Measurements from ENCODE around the gene NSD2.
A peak's percentile ranks its signal among the peaks of the same experiment; 100 is the strongest.
"Not testable (repeated sequence)": the region's sequence is repeated elsewhere in the genome, so short reads cannot be mapped to it uniquely, and the experiment has no call there.

The NSD2 gene

GRCh38 chr4:1835836-1836235, 35.4 kb upstream of the NSD2 start:
- not testable (repeated sequence) for H3K4me3 Mint-ChIP-seq
- H3K36me3 Mint-ChIP-seq: peaks cover 59% of the 10 kb centered on the region

GRCh38 chr4:1836650-1837049, 34.5 kb upstream of the NSD2 start:
- no peaks in the 10 kb centered on the region for H3K9me3 Mint-ChIP-seq
- H3K27ac Mint-ChIP-seq: no peak overlapping the region
- no peak overlapping the region for H3K4me3 Mint-ChIP-seq
- H3K4me1 Mint-ChIP-seq: peaks cover 22% of the 10 kb centered on the region
- ATAC-seq: no peak
- no peaks in the 10 kb centered on the region for H3K27me3 Mint-ChIP-seq
- peaks cover 60% of the 10 kb centered on the region for H3K36me3 Mint-ChIP-seq

More at GRCh38 chr4:1835836-1836235, 35.4 kb upstream of the NSD2 start:
- ATAC-seq, H3K9me3 Mint-ChIP-seq, H3K27me3 Mint-ChIP-seq, H3K27ac Mint-ChIP-seq: not testable (repeated sequence)
- peaks cover 25% of the 10 kb centered on the region for H3K4me1 Mint-ChIP-seq

GRCh38 chr4:1837069-1837468, 34.1 kb upstream of the NSD2 start:
- Mint-ChIP-seq H3K9me3 (no peaks in the 10 kb centered on the region), H3K27me3 (no peaks in the 10 kb centered on the region), H3K4me1 (peaks cover 22% of the 10 kb centered on the region), H3K27ac (no peak overlapping the region), H3K36me3 (peaks cover 59% of the 10 kb centered on the region), H3K4me3 (no peak overlapping the region)
- no peak for ATAC-seq

- H3K4me3 Mint-ChIP-seq: no peak overlapping the region
Measured at GRCh38 chr4:1839282-1839681, 31.9 kb upstream of the NSD2 start.

GRCh38 chr4:1841201-1841886, 29.8 kb upstream of the NSD2 start:
- Mint-ChIP-seq H3K27me3 (no peaks in the 10 kb centered on the region), H3K27ac (no peak overlapping the region), H3K9me3 (no peaks in the 10 kb centered on the region), H3K36me3 (peaks cover 56% of the 10 kb centered on the region), H3K4me1 (peaks cover 10% of the 10 kb centered on the region), H3K4me3 (no peak overlapping the region)
- no peak for ATAC-seq

More at GRCh38 chr4:1839282-1839681, 31.9 kb upstream of the NSD2 start:
- ATAC-seq: no peak
- Mint-ChIP-seq H3K36me3 (peaks cover 62% of the 10 kb centered on the region), H3K9me3 (no peaks in the 10 kb centered on the region), H3K27ac (peak overlapping the region; percentile 13), H3K4me1 (peaks cover 16% of the 10 kb centered on the region), H3K27me3 (no peaks in the 10 kb centered on the region)

- no peaks in the 10 kb centered on the region for H3K27me3 Mint-ChIP-seq
- peaks cover 10% of the 10 kb centered on the region for H3K4me1 Mint-ChIP-seq
- H3K27ac Mint-ChIP-seq: no peak overlapping the region
- no peaks in the 10 kb centered on the region for H3K9me3 Mint-ChIP-seq
- ATAC-seq: no peak
- peaks cover 58% of the 10 kb centered on the region for H3K36me3 Mint-ChIP-seq
- H3K4me3 Mint-ChIP-seq: no peak overlapping the region
Measured at GRCh38 chr4:1841887-1842210, 29.3 kb upstream of the NSD2 start.

GRCh38 chr4:1842339-1842895, 28.8 kb upstream of the NSD2 start:
- H3K9me3 Mint-ChIP-seq: no peaks in the 10 kb centered on the region
- H3K36me3 Mint-ChIP-seq: peaks cover 59% of the 10 kb centered on the region
- no peak for ATAC-seq

GRCh38 chr4:1842993-1843448, 28.2 kb upstream of the NSD2 start:
- H3K36me3 Mint-ChIP-seq: peaks cover 60% of the 10 kb centered on the region
- no peak overlapping the region for H3K4me3 Mint-ChIP-seq
- peaks cover 10% of the 10 kb centered on the region for H3K4me1 Mint-ChIP-seq
- no peaks in the 10 kb centered on the region for H3K9me3 Mint-ChIP-seq
- no peak overlapping the region for H3K27ac Mint-ChIP-seq
- no peaks in the 10 kb centered on the region for H3K27me3 Mint-ChIP-seq
- ATAC-seq: no peak

More at GRCh38 chr4:1842339-1842895, 28.8 kb upstream of the NSD2 start:
- H3K27ac Mint-ChIP-seq: no peak overlapping the region
- H3K4me1 Mint-ChIP-seq: peaks cover 10% of the 10 kb centered on the region
- no peaks in the 10 kb centered on the region for H3K27me3 Mint-ChIP-seq
- no peak overlapping the region for H3K4me3 Mint-ChIP-seq

GRCh38 chr4:1843852-1844251, 27.3 kb upstream of the NSD2 start:
- Mint-ChIP-seq H3K4me3 (no peak overlapping the region), H3K4me1 (peaks cover 10% of the 10 kb centered on the region), H3K27ac (no peak overlapping the region), H3K27me3 (no peaks in the 10 kb centered on the region), H3K9me3 (no peaks in the 10 kb centered on the region), H3K36me3 (peaks cover 53% of the 10 kb centered on the region)
- no peak for ATAC-seq

- not testable (repeated sequence) for H3K27me3 Mint-ChIP-seq, H3K4me3 Mint-ChIP-seq, H3K9me3 Mint-ChIP-seq, ATAC-seq, H3K27ac Mint-ChIP-seq
- peaks cover 10% of the 10 kb centered on the region for H3K4me1 Mint-ChIP-seq
- peaks cover 46% of the 10 kb centered on the region for H3K36me3 Mint-ChIP-seq
Measured at GRCh38 chr4:1844618-1845017, 26.6 kb upstream of the NSD2 start.

GRCh38 chr4:1846580-1846979, 24.6 kb upstream of the NSD2 start:
- Mint-ChIP-seq H3K27ac (no peak overlapping the region), H3K36me3 (peaks cover 38% of the 10 kb centered on the region), H3K4me1 (peaks cover 22% of the 10 kb centered on the region), H3K9me3 (no peaks in the 10 kb centered on the region), H3K4me3 (no peak overlapping the region), H3K27me3 (no peaks in the 10 kb centered on the region)
- ATAC-seq: no peak

- Mint-ChIP-seq H3K27ac (no peak overlapping the region), H3K27me3 (no peaks in the 10 kb centered on the region), H3K4me3 (no peak overlapping the region), H3K4me1 (peaks cover 40% of the 10 kb centered on the region), H3K9me3 (no peaks in the 10 kb centered on the region), H3K36me3 (peaks cover 13% of the 10 kb centered on the region)
- no peak for ATAC-seq
Measured at GRCh38 chr4:1850276-1850675, 20.9 kb upstream of the NSD2 start.

- Mint-ChIP-seq H3K4me1 (peaks cover 40% of the 10 kb centered on the region), H3K36me3 (peaks cover 13% of the 10 kb centered on the region), H3K27me3 (no peaks in the 10 kb centered on the region), H3K9me3 (no peaks in the 10 kb centered on the region), H3K4me3 (no peak overlapping the region), H3K27ac (no peak overlapping the region)
- ATAC-seq: no peak
Measured at GRCh38 chr4:1851160-1851559, 20.0 kb upstream of the NSD2 start.

GRCh38 chr4:1851575-1852410, 19.4 kb upstream of the NSD2 start:
- Mint-ChIP-seq H3K27ac (no peak overlapping the region), H3K27me3 (no peaks in the 10 kb centered on the region), H3K36me3 (peaks cover 8% of the 10 kb centered on the region), H3K9me3 (no peaks in the 10 kb centered on the region), H3K4me3 (no peak overlapping the region), H3K4me1 (peaks cover 40% of the 10 kb centered on the region)
- ATAC-seq: no peak

GRCh38 chr4:1852904-1853623, 18.1 kb upstream of the NSD2 start:
- Mint-ChIP-seq H3K9me3 (no peaks in the 10 kb centered on the region), H3K36me3 (no peaks in the 10 kb centered on the region), H3K27me3 (no peaks in the 10 kb centered on the region), H3K27ac (no peak overlapping the region), H3K4me1 (peaks cover 48% of the 10 kb centered on the region), H3K4me3 (no peak overlapping the region)
- ATAC-seq: no peak
